Measurements from ENCODE around the gene OR13C9. TPM values are rescaled to one million over a fixed set of nuclear protein-coding genes. Genes with fewer than 3 reads are reported as not detected.

OR13C9 gene
- total RNA-seq, 4 donors from 2014 or later: not detected

- Histone ChIP-seq H3K4me1 (no peaks in the 10 kb centered on the region), H3K27me3 (no peaks in the 10 kb centered on the region), H3K4me3 (no peak overlapping the region), H3K27ac (no peak overlapping the region), H3K36me3 (no peaks in the 10 kb centered on the region), H3K9me3 (peaks cover 9% of the 10 kb centered on the region)
- no peak for DNase-seq (ENCODE audit: low spot score in 2 of 2)
- TF ChIP-seq, protein P1, sequence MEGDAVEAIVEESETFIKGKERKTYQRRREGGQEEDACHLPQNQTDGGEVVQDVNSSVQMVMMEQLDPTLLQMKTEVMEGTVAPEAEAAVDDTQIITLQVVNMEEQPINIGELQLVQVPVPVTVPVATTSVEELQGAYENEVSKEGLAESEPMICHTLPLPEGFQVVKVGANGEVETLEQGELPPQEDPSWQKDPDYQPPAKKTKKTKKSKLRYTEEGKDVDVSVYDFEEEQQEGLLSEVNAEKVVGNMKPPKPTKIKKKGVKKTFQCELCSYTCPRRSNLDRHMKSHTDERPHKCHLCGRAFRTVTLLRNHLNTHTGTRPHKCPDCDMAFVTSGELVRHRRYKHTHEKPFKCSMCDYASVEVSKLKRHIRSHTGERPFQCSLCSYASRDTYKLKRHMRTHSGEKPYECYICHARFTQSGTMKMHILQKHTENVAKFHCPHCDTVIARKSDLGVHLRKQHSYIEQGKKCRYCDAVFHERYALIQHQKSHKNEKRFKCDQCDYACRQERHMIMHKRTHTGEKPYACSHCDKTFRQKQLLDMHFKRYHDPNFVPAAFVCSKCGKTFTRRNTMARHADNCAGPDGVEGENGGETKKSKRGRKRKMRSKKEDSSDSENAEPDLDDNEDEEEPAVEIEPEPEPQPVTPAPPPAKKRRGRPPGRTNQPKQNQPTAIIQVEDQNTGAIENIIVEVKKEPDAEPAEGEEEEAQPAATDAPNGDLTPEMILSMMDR (IDR thresholded peaks at IDR 0.05): no peak
- no peak for TF ChIP-seq POLR2AphosphoS5 (IDR thresholded peaks at IDR 0.05)
- 86% methylated on average over 1 of the region's 1 CpG for WGBS
Observed at GRCh38 chr9:104572612-104573011, 45.4 kb downstream of the OR13C9 start.

DNA sequence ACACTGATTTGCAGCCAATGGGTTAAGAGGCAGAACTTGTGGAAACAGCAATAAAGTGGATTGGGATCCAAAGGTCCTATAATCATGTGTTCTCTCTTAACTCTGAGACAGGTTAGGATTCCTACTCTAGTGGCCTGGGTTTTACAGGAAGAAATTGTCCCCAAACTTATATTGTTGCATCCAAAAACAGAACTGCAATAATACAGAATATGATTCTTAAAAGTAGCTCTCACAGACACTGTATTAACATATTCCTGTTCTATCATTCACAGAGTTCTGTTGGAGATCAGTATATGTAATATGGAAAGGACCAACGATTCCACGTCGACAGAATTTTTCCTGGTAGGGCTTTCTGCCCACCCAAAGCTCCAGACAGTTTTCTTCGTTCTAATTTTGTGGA, 49.1 kb downstream of the OR13C9 start, which contains the start of gene OR13C8:
Gene OR13C8 (plus strand): TSS at position 301 of the 400 bp plus-strand sequence. CDS start 0 bp downstream, at position 301.
- no peak for TF ChIP-seq POLR2AphosphoS5 (IDR thresholded peaks at IDR 0.05)
- TF ChIP-seq, protein P1 (IDR thresholded peaks at IDR 0.05): no peak
- no peak within 1 kb of the TSS for H3K27ac ChIP-seq
- H3K36me3 ChIP-seq: no peaks in the 10 kb centered on the region
- H3K27me3 ChIP-seq: no peaks in the 10 kb centered on the region
- no peak for DNase-seq (ENCODE audit: low spot score in 2 of 2)
- no peak within 1 kb of the TSS for H3K4me3 ChIP-seq
- WGBS: 88% methylated on average over 4 of the region's 4 CpGs
- H3K4me1 ChIP-seq: no peaks in the 10 kb centered on the region
- peaks cover 9% of the 10 kb centered on the region for H3K9me3 ChIP-seq

Other genes with a start within 250 kb of the OR13C9 start
- gene OR13F1, start 113.9 kb downstream of the OR13C9 start, total RNA-seq: not detected
- gene OR13C4, start 91.0 kb downstream of the OR13C9 start, total RNA-seq: not detected
- gene OR13C3, start 81.3 kb downstream of the OR13C9 start, total RNA-seq: not detected
- gene OR13C8, start 49.0 kb downstream of the OR13C9 start, total RNA-seq: not detected
- not detected for gene OR13C5, start 18.8 kb downstream of the OR13C9 start, total RNA-seq
- not detected for gene OR13C2, start 12.6 kb downstream of the OR13C9 start, total RNA-seq
- gene OR13D1, start 76.3 kb upstream of the OR13C9 start, total RNA-seq: not detected
- 10 to 100 TPM; 13.0 to 31.6 (median 23.1) TPM for gene NIPSNAP3A, start 129.5 kb upstream of the OR13C9 start, total RNA-seq
- 1 to 10 TPM in 3 of 4 donors, under 1 TPM in 1; 0.26 to 5.1 (median 1.6) TPM for gene NIPSNAP3B, start 145.9 kb upstream of the OR13C9 start, total RNA-seq